DND-41 (cell line): ENCODE results near the gene IL4I1.
A peak's percentile ranks its signal among the peaks of the same experiment; 100 is the strongest.

ENCODE experiments used
- ATAC-seq: fragments of 200-7000 bp; cut with Tn5 transposase; 3 replicates; pipeline ENCODE4 v1.9.1; 2021; ENCODE audit warnings: low read depth; ENCODE audit not compliant: insufficient read depth
- DNase-seq: peaks from one replicate; pipeline ENCODE4 v3.0.0-alpha.2; 2020
- H2AFZ ChIP-seq: 2 replicates; pipeline ENCODE4 v1.6.0; 2012; ENCODE audit warnings: low read depth, low read length
- H3K27ac ChIP-seq: 2 replicates; pipeline ENCODE4 v1.5.1; 2012; ENCODE audit warnings: low read length, inconsistent platforms
- H3K27me3 ChIP-seq: fragments of 200-600 bp; sonication (generic); 2 replicates; pipeline ENCODE4 v1.6.0; 2012; ENCODE audit warnings: low read length, mild to moderate bottlenecking, inconsistent platforms; ENCODE audit not compliant: insufficient read depth, poor library complexity
- H3K36me3 ChIP-seq: 2 replicates; pipeline ENCODE4 v1.5.1; 2012; ENCODE audit warnings: low read length, inconsistent platforms; ENCODE audit not compliant: insufficient read depth
- H3K4me1 ChIP-seq: 2 replicates; pipeline ENCODE4 v1.5.1; 2012; ENCODE audit warnings: mild to moderate bottlenecking, low read length; ENCODE audit not compliant: insufficient read depth
- H3K4me2 ChIP-seq: 2 replicates; pipeline ENCODE4 v1.6.0; 2012; ENCODE audit warnings: mild to moderate bottlenecking, moderate library complexity, low read length, inconsistent platforms; ENCODE audit not compliant: insufficient read depth
- H3K4me3 ChIP-seq, 2 experiments: fragments of 200-600 bp in 1 of 2; shearing (Covaris generic) in 1 of 2; 2 replicates each; pipeline ENCODE4 v1.5.1; 2012 to 2016; ENCODE audit warnings: inconsistent platforms in 2 of 2, low read length in 2 of 2, mild to moderate bottlenecking in 2 of 2, low read depth in 1 of 2, moderate library complexity in 1 of 2
- H3K79me2 ChIP-seq: 2 replicates; pipeline ENCODE4 v1.6.0; 2012; ENCODE audit warnings: low read length, inconsistent platforms; ENCODE audit not compliant: insufficient read depth
- H3K9ac ChIP-seq: 2 replicates; pipeline ENCODE4 v1.6.0; 2012; ENCODE audit warnings: low read depth, mild to moderate bottlenecking, inconsistent platforms, low read length, moderate library complexity
- H3K9me3 ChIP-seq: 2 replicates; pipeline ENCODE4 v1.5.1; 2012; ENCODE audit warnings: low read length, moderate library complexity, mild to moderate bottlenecking, inconsistent platforms; ENCODE audit not compliant: insufficient read depth, severe bottlenecking
- H4K20me1 ChIP-seq: 2 replicates; pipeline ENCODE4 v1.6.0; 2012; ENCODE audit warnings: low read length; ENCODE audit not compliant: insufficient read depth
- CTCF ChIP-seq: IDR thresholded peaks from 2 replicates; pipeline ENCODE4 v1.5.1; 2012; ENCODE audit warnings: borderline replicate concordance, low read length, moderate library complexity, mild to moderate bottlenecking; ENCODE audit not compliant: poor library complexity, severe bottlenecking; ENCODE audit errors: extremely low read depth
- EZH2 ChIP-seq: IDR thresholded peaks from 3 replicates; pipeline ENCODE4 v1.6.1; 2012; ENCODE audit warnings: borderline replicate concordance, low read depth, mild to moderate bottlenecking, moderate library complexity, low read length, inconsistent platforms; ENCODE audit not compliant: severe bottlenecking

The IL4I1 gene

GRCh38 chr19:49852631-49853126, 44.0 kb downstream of the IL4I1 start:
- TF ChIP-seq EZH2 (no peak), CTCF (no peak)
- ATAC-seq: no peak
- H3K27ac ChIP-seq: peak overlapping the region; percentile 65; the same call in 1 of the 2 replicates
- H3K79me2 ChIP-seq: peaks cover 73% of the 10 kb centered on the region
- peak overlapping the region; percentile 64 for H3K9ac ChIP-seq
- no peak for DNase-seq
- peaks cover 54% of the 10 kb centered on the region for H3K36me3 ChIP-seq
- peak overlapping the region in 1 of 2 experiments; percentile 70; a peak in 2 of 4 replicates for H3K4me3 ChIP-seq
- peaks cover 55% of the 10 kb centered on the region for H4K20me1 ChIP-seq
- H3K9me3 ChIP-seq: no peaks in the 10 kb centered on the region
- H3K4me1 ChIP-seq: peaks cover 51% of the 10 kb centered on the region
- H3K27me3 ChIP-seq: no peaks in the 10 kb centered on the region
- peak overlapping the region; percentile 82 for H3K4me2 ChIP-seq
- H2AFZ ChIP-seq: no peak overlapping the region

GRCh38 chr19:49851456-49852259, 45.0 kb downstream of the IL4I1 start:
- H2AFZ ChIP-seq: 0 out of 2 replicates have a peak overlapping the region, but pooled peaks have one; percentile 75
- H3K4me1 ChIP-seq: peaks cover 51% of the 10 kb centered on the region
- peaks cover 44% of the 10 kb centered on the region for H3K36me3 ChIP-seq
- peak; percentile 4 for TF ChIP-seq CTCF
- no peak for TF ChIP-seq EZH2
- peak overlapping the region; percentile 80 for H3K27ac ChIP-seq
- no peaks in the 10 kb centered on the region for H3K27me3 ChIP-seq
- DNase-seq: peak; percentile 56
- H3K9me3 ChIP-seq: no peaks in the 10 kb centered on the region
- 0 out of 3 replicates have a peak, but pooled peaks have one; percentile 10 for ATAC-seq
- peak overlapping the region; percentile 48 to 70; a peak in 3 of 4 replicates for H3K4me3 ChIP-seq
- peaks cover 66% of the 10 kb centered on the region for H3K79me2 ChIP-seq
- H4K20me1 ChIP-seq: peaks cover 45% of the 10 kb centered on the region
- H3K4me2 ChIP-seq: peak overlapping the region; percentile 82
- peak overlapping the region; percentile 64 for H3K9ac ChIP-seq

GRCh38 chr19:49850487-49851342, 46.0 kb downstream of the IL4I1 start, which contains the start of gene PTOV1:
TSS of gene PTOV1 (plus strand) at chr19:49851159.
- Histone ChIP-seq H3K9ac (peak within 1 kb of the TSS; percentile 64), H3K4me2 (peak within 1 kb of the TSS; percentile 82), H3K79me2 (peaks cover 56% of the 10 kb centered on the region), H3K4me3 (peak within 1 kb of the TSS; percentile 48 to 70; a peak in 3 of 4 replicates), H3K27ac (peak within 1 kb of the TSS; percentile 80), H4K20me1 (peaks cover 36% of the 10 kb centered on the region), H3K4me1 (peaks cover 51% of the 10 kb centered on the region), H2AFZ (peak within 1 kb of the TSS; percentile 75), H3K9me3 (no peaks in the 10 kb centered on the region), H3K36me3 (peaks cover 35% of the 10 kb centered on the region), H3K27me3 (no peaks in the 10 kb centered on the region)
- TF ChIP-seq EZH2 (no peak), CTCF (no peak)
- ATAC-seq (peak; percentile 81), DNase-seq (peak; percentile 92)
